Colonic mucosa (tissue), 4 donors: ENCODE data around the gene SLC12A4. TPM values are rescaled to one million over a fixed set of nuclear protein-coding genes. Genes with fewer than 3 reads are reported as not detected.

Experiments
- DNase-seq: peaks from one replicate; pipeline ENCODE4 v3.0.0-alpha.2; 2020
- H3K27ac ChIP-seq: fragments of 200-600 bp; one replicate; pipeline ENCODE4 v1.8.0; 2021
- H3K27me3 ChIP-seq: fragments of 200-600 bp; one replicate; pipeline ENCODE4 v1.8.0; 2021
- H3K36me3 ChIP-seq: fragments of 200-600 bp; one replicate; pipeline ENCODE4 v1.8.0; 2021
- H3K4me1 ChIP-seq: fragments of 200-600 bp; one replicate; pipeline ENCODE4 v1.8.0; 2021; ENCODE audit warnings: mild to moderate bottlenecking
- H3K4me3 ChIP-seq: fragments of 200-600 bp; one replicate; pipeline ENCODE4 v1.8.0; 2021
- H3K9ac ChIP-seq, 2 donors: one replicate each; pipeline ENCODE4 v1.7.0; 2013; ENCODE audit warnings: control low read depth in 2 of 2, low read depth in 2 of 2, low read length in 2 of 2
- H3K9me3 ChIP-seq: fragments of 200-600 bp; one replicate; pipeline ENCODE4 v1.8.0; 2021
- CTCF ChIP-seq: fragments of 200-600 bp; IDR thresholded peaks from one replicate; pipeline ENCODE4 v1.8.0; 2022; ENCODE audit warnings: antibody characterized with exemption, mild to moderate bottlenecking
- intact Hi-C: fragments of 100-400 bp; cut with DNase I; formaldehyde crosslinking; loops from one replicate; pipeline ENCODE4 v1.14.1; 2022
- total RNA-seq, 2 donors: library from RNA; stranded (reverse); fragmentation: NEBNext Ultra II Directional in 1 of 2; extraction: Animal tissue kit (Norgen Biotek cat#: 25700) in 1 of 2; gene quantifications; one replicate each; pipeline ENCODE4 v1.2.1, GENCODE V29; 2021
- donor health status: healthy.
- donor health status: DM: no; HTN: no; CAD: no.
- donor health status: DM: no; HTN: no; CAD: no.

The SLC12A4 gene
- total RNA-seq, 2 donors from 2014 or later = 8.7 to 17.0 TPM

GRCh38 chr16:67957622-67958021, 10.8 kb downstream of the SLC12A4 start:
- intact Hi-C loops = no loop called here
- Histone ChIP-seq H3K27me3 (no peaks in the 10 kb centered on the region), H3K4me1 (no peaks in the 10 kb centered on the region), H3K9me3 (no peaks in the 10 kb centered on the region), H3K9ac (no peak overlapping the region), H3K27ac (no peak overlapping the region), H3K4me3 (no peak overlapping the region), H3K36me3 (no peaks in the 10 kb centered on the region)
- no peak for TF ChIP-seq CTCF
- no peak for DNase-seq

- no peak for DNase-seq
- no peak for TF ChIP-seq CTCF
- Histone ChIP-seq H3K27ac (no peak overlapping the region), H3K9me3 (no peaks in the 10 kb centered on the region), H3K36me3 (no peaks in the 10 kb centered on the region), H3K4me3 (no peak overlapping the region), H3K9ac (no peak overlapping the region), H3K4me1 (no peaks in the 10 kb centered on the region), H3K27me3 (no peaks in the 10 kb centered on the region)
- intact Hi-C loops = no loop called here
These were observed 13.8 kb downstream of the SLC12A4 start for GRCh38 chr16:67954421-67955196.

- intact Hi-C loops = no loop called here
- H3K4me1 ChIP-seq = no peaks in the 10 kb centered on the region
- H3K4me3 ChIP-seq = no peak overlapping the region
- no peak overlapping the region for H3K27ac ChIP-seq
- H3K27me3 ChIP-seq = no peaks in the 10 kb centered on the region
- DNase-seq = no peak
- H3K9ac ChIP-seq = no peak overlapping the region
- no peaks in the 10 kb centered on the region for H3K36me3 ChIP-seq
- no peak for TF ChIP-seq CTCF
- no peaks in the 10 kb centered on the region for H3K9me3 ChIP-seq
These were observed 14.6 kb downstream of the SLC12A4 start for GRCh38 chr16:67953641-67954375.

- H3K36me3 ChIP-seq = no peaks in the 10 kb centered on the region
- no peaks in the 10 kb centered on the region for H3K27me3 ChIP-seq
- no peak overlapping the region for H3K4me3 ChIP-seq
- no peak for DNase-seq
- no peak overlapping the region for H3K9ac ChIP-seq
- no peaks in the 10 kb centered on the region for H3K9me3 ChIP-seq
- H3K27ac ChIP-seq = no peak overlapping the region
- no peaks in the 10 kb centered on the region for H3K4me1 ChIP-seq
- TF ChIP-seq CTCF = no peak
- intact Hi-C loops = no loop called here
These were observed 17.0 kb downstream of the SLC12A4 start for GRCh38 chr16:67951485-67951884.

- H3K27ac ChIP-seq = no peak overlapping the region
- no peaks in the 10 kb centered on the region for H3K4me1 ChIP-seq
- no peak for DNase-seq
- H3K9me3 ChIP-seq = no peaks in the 10 kb centered on the region
- no peak overlapping the region for H3K9ac ChIP-seq
- H3K4me3 ChIP-seq = no peak overlapping the region
- intact Hi-C loops = no loop called here
- no peak for TF ChIP-seq CTCF
- H3K36me3 ChIP-seq = peaks cover 4% of the 10 kb centered on the region
- no peaks in the 10 kb centered on the region for H3K27me3 ChIP-seq
These were observed 18.0 kb downstream of the SLC12A4 start for GRCh38 chr16:67950335-67950843.
